C4-2B (cell line): ENCODE data around the gene DEFB118.

Source experiments
- ZFX ChIP-seq: fragments of 450-650 bp; IDR thresholded peaks from 2 replicates; pipeline ENCODE4 v1.6.1; 2017
- TF ChIP-seq, protein P1 (sequence below): fragments of 450-650 bp; conservative IDR thresholded peaks from 2 replicates; pipeline ENCODE4 v1.5.1; 2017; ENCODE audit warnings: mild to moderate bottlenecking

DNA sequence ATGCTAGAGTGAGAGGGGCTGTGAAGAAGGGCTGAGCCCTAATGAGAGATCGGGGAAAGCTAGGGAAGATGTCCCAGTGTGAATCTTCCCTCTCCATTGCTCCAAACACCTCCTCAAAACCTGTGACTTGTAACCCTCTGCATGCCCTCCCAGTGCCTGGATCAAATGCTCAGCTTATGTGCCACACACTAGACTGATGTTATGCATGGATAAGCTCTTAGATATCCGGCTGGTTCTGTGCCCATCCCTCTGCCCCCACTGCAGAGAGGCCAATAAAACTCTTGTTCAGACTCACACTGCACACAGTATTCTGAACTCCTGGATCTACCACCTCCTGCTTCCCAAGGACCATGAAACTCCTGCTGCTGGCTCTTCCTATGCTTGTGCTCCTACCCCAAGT lies at the start of gene DEFB118:
- TF ChIP-seq, protein P1, sequence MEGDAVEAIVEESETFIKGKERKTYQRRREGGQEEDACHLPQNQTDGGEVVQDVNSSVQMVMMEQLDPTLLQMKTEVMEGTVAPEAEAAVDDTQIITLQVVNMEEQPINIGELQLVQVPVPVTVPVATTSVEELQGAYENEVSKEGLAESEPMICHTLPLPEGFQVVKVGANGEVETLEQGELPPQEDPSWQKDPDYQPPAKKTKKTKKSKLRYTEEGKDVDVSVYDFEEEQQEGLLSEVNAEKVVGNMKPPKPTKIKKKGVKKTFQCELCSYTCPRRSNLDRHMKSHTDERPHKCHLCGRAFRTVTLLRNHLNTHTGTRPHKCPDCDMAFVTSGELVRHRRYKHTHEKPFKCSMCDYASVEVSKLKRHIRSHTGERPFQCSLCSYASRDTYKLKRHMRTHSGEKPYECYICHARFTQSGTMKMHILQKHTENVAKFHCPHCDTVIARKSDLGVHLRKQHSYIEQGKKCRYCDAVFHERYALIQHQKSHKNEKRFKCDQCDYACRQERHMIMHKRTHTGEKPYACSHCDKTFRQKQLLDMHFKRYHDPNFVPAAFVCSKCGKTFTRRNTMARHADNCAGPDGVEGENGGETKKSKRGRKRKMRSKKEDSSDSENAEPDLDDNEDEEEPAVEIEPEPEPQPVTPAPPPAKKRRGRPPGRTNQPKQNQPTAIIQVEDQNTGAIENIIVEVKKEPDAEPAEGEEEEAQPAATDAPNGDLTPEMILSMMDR = no peak
- no peak for TF ChIP-seq ZFX
